ENCODE measurements around the gene NDUFA13. TPM values are rescaled to one million over a fixed set of nuclear protein-coding genes. Genes with fewer than 3 reads are reported as not detected.

NDUFA13 gene
- total RNA-seq, 1 donor from 2014 or later, result 342 TPM

DNA sequence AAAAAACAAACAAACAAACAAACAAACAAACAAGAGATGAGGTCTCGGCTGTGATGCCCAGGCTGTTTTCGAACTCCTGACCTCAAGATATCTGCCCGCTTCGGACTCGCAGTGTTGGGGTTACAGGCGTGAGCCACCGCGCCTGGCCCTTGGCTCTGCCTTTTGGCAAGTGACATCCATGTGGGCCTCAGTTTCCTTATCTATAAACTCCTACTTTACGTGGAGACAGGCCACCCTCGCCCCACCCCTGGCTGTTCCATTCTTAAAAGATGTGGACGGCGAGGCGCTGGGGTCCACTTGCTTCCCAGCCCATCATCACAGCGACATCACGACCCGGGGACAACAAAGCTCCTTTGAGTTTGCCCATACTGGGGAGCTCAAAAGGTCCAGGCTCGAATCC, 2.3 kb upstream of the NDUFA13 start:
- no peaks in the 10 kb centered on the region for H3K9me3 Mint-ChIP-seq
- H3K36me3 Mint-ChIP-seq, result peaks cover 1% of the 10 kb centered on the region
- H3K4me1 Mint-ChIP-seq, result peaks cover 6% of the 10 kb centered on the region
- no peak overlapping the region for H3K4me3 Mint-ChIP-seq
- H3K27ac Mint-ChIP-seq, result no peak overlapping the region
- H3K27me3 Mint-ChIP-seq (ENCODE audit: low read depth), result no peaks in the 10 kb centered on the region
- TF ChIP-seq, protein P1, sequence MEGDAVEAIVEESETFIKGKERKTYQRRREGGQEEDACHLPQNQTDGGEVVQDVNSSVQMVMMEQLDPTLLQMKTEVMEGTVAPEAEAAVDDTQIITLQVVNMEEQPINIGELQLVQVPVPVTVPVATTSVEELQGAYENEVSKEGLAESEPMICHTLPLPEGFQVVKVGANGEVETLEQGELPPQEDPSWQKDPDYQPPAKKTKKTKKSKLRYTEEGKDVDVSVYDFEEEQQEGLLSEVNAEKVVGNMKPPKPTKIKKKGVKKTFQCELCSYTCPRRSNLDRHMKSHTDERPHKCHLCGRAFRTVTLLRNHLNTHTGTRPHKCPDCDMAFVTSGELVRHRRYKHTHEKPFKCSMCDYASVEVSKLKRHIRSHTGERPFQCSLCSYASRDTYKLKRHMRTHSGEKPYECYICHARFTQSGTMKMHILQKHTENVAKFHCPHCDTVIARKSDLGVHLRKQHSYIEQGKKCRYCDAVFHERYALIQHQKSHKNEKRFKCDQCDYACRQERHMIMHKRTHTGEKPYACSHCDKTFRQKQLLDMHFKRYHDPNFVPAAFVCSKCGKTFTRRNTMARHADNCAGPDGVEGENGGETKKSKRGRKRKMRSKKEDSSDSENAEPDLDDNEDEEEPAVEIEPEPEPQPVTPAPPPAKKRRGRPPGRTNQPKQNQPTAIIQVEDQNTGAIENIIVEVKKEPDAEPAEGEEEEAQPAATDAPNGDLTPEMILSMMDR (IDR thresholded peaks at IDR 0.05; ENCODE audit: unreplicated experiment), result no peak
- DNase-seq (ENCODE audit: low spot score in 2 of 2, unreplicated experiment in 2 of 2), result no peak

DNA sequence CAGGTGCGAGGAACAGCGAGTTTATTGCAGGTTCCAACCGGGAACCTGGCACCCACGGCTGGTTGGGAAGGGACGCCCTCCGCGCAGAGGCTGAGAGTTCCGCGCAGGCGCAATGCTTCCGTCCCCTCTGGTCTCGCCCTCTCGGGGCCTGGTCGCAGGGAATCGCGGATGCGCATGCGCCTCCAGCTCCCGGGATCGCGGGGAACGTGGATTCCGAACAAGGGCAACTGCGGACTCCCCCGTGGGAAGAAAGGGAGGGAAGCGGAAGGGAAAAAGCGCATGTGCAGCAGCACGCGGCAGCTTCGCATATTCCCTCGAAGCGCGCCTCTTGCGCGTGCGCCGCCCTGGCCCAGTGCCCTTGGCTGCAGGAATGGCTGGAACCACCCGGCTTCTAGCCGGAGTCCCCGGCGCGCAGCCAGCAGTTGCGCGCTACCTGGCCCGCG, 1.8 kb upstream of the NDUFA13 start:
- Mint-ChIP-seq H3K4me1 (peaks cover 6% of the 10 kb centered on the region), H3K9me3 (no peaks in the 10 kb centered on the region), H3K27ac (no peak overlapping the region), H3K4me3 (peak overlapping the region; percentile 28), H3K36me3 (peaks cover 4% of the 10 kb centered on the region), H3K27me3 (ENCODE audit: low read depth) (no peaks in the 10 kb centered on the region)
- TF ChIP-seq, protein P1 (IDR thresholded peaks at IDR 0.05; ENCODE audit: unreplicated experiment), result no peak
- DNase-seq (ENCODE audit: low spot score in 2 of 2, unreplicated experiment in 2 of 2), result no peak

DNA sequence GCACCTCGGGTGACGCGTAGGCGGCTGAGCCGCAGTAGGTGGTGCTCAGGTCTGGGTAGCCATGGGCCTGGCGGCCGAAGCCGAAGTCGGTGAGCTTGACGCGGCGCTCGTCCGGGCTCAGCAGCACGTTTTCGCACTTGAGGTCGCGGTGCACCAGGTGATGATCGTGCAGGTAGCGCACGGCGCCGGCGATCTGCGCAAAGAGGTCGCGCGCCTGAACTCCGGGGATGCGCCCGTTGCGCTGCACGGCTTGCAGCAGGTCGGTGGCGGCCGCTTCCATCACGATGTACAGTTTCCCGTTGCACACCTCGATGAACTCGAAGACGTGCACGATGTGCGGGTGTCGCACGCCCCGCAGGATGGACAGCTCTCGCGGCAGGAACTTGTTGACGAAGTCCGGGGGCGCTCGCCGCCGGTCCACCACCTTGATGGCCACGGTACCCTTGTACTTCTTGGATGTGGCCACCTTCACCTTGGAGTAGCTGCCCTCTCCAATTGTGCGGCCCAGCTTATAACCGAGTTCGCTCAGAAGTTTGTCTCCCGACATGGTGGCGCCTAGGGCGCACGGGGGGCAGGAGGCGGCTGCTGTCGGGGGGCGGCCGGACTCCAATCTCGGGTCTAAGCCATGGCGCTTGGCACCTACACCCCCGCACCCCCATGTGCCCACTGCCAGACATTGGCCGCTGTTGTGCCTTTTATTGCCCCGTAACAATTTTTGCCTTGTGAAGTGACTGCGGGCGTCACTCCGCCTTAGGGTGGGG, 964 bp upstream of the NDUFA13 start, which contains the start of gene TSSK6:
TSSK6 (minus strand) TSS at position 668 of the 761 bp plus-strand sequence; CDS start at position 547, 121 bp downstream.
- peak within 1 kb of the TSS; percentile 95 for H3K27ac Mint-ChIP-seq
- peaks cover 10% of the 10 kb centered on the region for H3K36me3 Mint-ChIP-seq
- H3K27me3 Mint-ChIP-seq (ENCODE audit: low read depth), result no peaks in the 10 kb centered on the region
- H3K4me3 Mint-ChIP-seq, result peak within 1 kb of the TSS; percentile 93
- H3K9me3 Mint-ChIP-seq, result no peaks in the 10 kb centered on the region
- H3K4me1 Mint-ChIP-seq, result peaks cover 6% of the 10 kb centered on the region
- TF ChIP-seq, protein P1 (IDR thresholded peaks at IDR 0.05; ENCODE audit: unreplicated experiment), result no peak
- no peak for DNase-seq (ENCODE audit: low spot score in 2 of 2, unreplicated experiment in 2 of 2)

DNA sequence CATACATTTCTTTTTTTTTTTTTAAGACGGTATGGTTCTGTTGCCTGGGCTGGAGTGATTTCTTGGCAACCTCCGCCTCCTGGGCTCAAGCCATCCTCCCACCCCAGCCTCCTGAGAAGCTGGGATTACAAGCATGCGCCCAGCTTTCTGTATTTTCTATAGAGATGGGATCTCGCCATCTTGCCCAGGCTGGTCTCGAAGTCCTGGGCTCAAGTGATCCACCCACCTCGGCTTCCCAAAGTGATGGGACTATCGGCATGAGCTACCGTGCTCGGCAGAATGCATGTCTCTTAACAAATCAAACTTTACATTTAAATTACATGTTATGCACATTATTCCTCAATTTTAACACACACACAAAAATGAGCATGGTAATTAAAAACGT, 1.2 kb downstream of the NDUFA13 start:
- Mint-ChIP-seq H3K4me1 (peaks cover 6% of the 10 kb centered on the region), H3K27me3 (ENCODE audit: low read depth) (no peaks in the 10 kb centered on the region), H3K36me3 (peaks cover 18% of the 10 kb centered on the region), H3K27ac (no peak overlapping the region), H3K4me3 (peak overlapping the region; percentile 93), H3K9me3 (no peaks in the 10 kb centered on the region)
- no peak for DNase-seq (ENCODE audit: low spot score in 2 of 2, unreplicated experiment in 2 of 2)
- TF ChIP-seq, protein P1 (IDR thresholded peaks at IDR 0.05; ENCODE audit: unreplicated experiment), result no peak

DNA sequence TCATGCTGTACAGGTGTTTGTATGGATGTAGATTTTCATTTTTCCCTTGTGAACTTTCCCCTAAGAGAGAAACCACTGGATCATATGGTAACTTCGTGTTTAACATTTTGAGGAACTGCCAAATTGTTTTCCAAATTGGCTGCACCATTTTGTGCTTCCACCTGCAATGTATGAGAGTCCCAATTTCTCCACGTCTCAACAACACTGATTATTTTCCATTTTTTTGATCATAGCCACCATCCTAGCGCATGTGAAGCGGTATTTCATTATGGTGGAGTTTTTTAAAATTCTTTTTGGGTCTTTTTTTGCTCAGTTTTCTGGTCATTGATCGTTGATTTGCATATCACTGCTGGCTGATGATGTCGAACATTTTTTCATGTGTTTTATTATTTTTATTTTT, 5.0 kb downstream of the NDUFA13 start:
- Mint-ChIP-seq H3K36me3 (peaks cover 22% of the 10 kb centered on the region), H3K27ac (no peak overlapping the region), H3K27me3 (ENCODE audit: low read depth) (no peaks in the 10 kb centered on the region), H3K4me1 (peaks cover 6% of the 10 kb centered on the region), H3K9me3 (no peaks in the 10 kb centered on the region), H3K4me3 (no peak overlapping the region)
- TF ChIP-seq, protein P1 (IDR thresholded peaks at IDR 0.05; ENCODE audit: unreplicated experiment), result no peak
- no peak for DNase-seq (ENCODE audit: low spot score in 2 of 2, unreplicated experiment in 2 of 2)

Data from mesothelial cell of epicardium (in vitro differentiated cells).